Glomerular visceral epithelial cell (primary cell): ENCODE results near the gene SLFN11.
A peak's percentile ranks its signal among the peaks of the same experiment; 100 is the strongest.
"Not testable (repeated sequence)": the region's sequence is repeated elsewhere in the genome, so short reads cannot be mapped to it uniquely, and the experiment has no call there.

Experiments
- DNase-seq: peaks from one replicate; pipeline ENCODE4 v3.0.0-alpha.2; 2016; ENCODE audit errors: extremely low spot score

The SLFN11 gene

GRCh38 chr17:35373534-35373983 is at the start of gene SLFN11:
Gene SLFN11 (minus strand): TSS chr17:35373621. CDS start chr17:35363807, 9,814 bp downstream.
- DNase-seq, result peak; percentile 88

- not testable (repeated sequence) for DNase-seq
Observed at GRCh38 chr17:35421069-35421468, 47.6 kb upstream of the SLFN11 start.

GRCh38 chr17:35416659-35417058 is 43.2 kb upstream of the SLFN11 start:
- DNase-seq, result no peak

- not testable (repeated sequence) for DNase-seq
Observed at GRCh38 chr17:35414707-35415106, 41.3 kb upstream of the SLFN11 start.

GRCh38 chr17:35414247-35414646 is 40.8 kb upstream of the SLFN11 start:
- DNase-seq, result no peak

- no peak for DNase-seq
Observed at GRCh38 chr17:35407531-35407930, 34.1 kb upstream of the SLFN11 start.

GRCh38 chr17:35406568-35406967 is 33.1 kb upstream of the SLFN11 start:
- no peak for DNase-seq

- DNase-seq, result peak; percentile 7
Observed at GRCh38 chr17:35404360-35404759, 30.9 kb upstream of the SLFN11 start.

GRCh38 chr17:35393783-35394182 is 20.4 kb upstream of the SLFN11 start:
- not testable (repeated sequence) for DNase-seq

- DNase-seq, result no peak
Observed at GRCh38 chr17:35390663-35391062, 17.2 kb upstream of the SLFN11 start.

GRCh38 chr17:35390156-35390555 is 16.7 kb upstream of the SLFN11 start:
- DNase-seq, result no peak

GRCh38 chr17:35387496-35387895 is 14.1 kb upstream of the SLFN11 start:
- no peak for DNase-seq

GRCh38 chr17:35377706-35378105 is 4.3 kb upstream of the SLFN11 start:
- DNase-seq, result no peak

- DNase-seq, result no peak
Observed at GRCh38 chr17:35377068-35377467, 3.6 kb upstream of the SLFN11 start.

- DNase-seq, result peak; percentile 9
Observed at GRCh38 chr17:35376245-35376644, 2.8 kb upstream of the SLFN11 start.

GRCh38 chr17:35374766-35375344 is 1.4 kb upstream of the SLFN11 start:
- no peak for DNase-seq

- peak; percentile 57 for DNase-seq
Observed at GRCh38 chr17:35373984-35374765, 754 bp upstream of the SLFN11 start.

GRCh38 chr17:35372846-35373533 is 431 bp downstream of the SLFN11 start:
- peak; percentile 20 for DNase-seq

- DNase-seq, result no peak
Observed at GRCh38 chr17:35371934-35372333, 1.5 kb downstream of the SLFN11 start.

- DNase-seq, result no peak
Observed at GRCh38 chr17:35368081-35368830, 5.2 kb downstream of the SLFN11 start.

GRCh38 chr17:35361027-35361426 is 12.4 kb downstream of the SLFN11 start:
- no peak for DNase-seq

- no peak for DNase-seq
Observed at GRCh38 chr17:35359398-35359797, 14.0 kb downstream of the SLFN11 start.
